Transverse colon (tissue), 4 donors: Measurements from ENCODE around the gene TRIM65. TPM values are rescaled to one million over a fixed set of nuclear protein-coding genes. Genes with fewer than 3 reads are reported as not detected.

Experiments
- DNase-seq: peaks from one replicate; pipeline ENCODE4 v3.0.0-alpha.2; 2019
- H3K27ac ChIP-seq, 4 donors: fragments of 200-600 bp; sonication (generic); 2 replicates each; pipeline ENCODE4 v1.5.1; 2016 to 2018; ENCODE audit warnings: inconsistent platforms in 4 of 4
- H3K27me3 ChIP-seq: fragments of 200-600 bp; sonication (generic); 2 replicates; pipeline ENCODE4 v1.5.1; 2017; ENCODE audit warnings: inconsistent platforms
- H3K36me3 ChIP-seq, 4 donors: fragments of 200-600 bp; sonication (generic); 2 replicates each; pipeline ENCODE4 v1.5.1; 2017 to 2019; ENCODE audit warnings: inconsistent platforms in 4 of 4
- H3K4me1 ChIP-seq, 4 donors: fragments of 200-600 bp; sonication (generic); 2 replicates each; pipeline ENCODE4 v1.5.1; 2017 to 2020; ENCODE audit warnings: inconsistent platforms in 4 of 4
- H3K4me3 ChIP-seq, 4 donors: fragments of 200-600 bp; sonication (generic); 1 replicate in 1 of 4; 2 replicates in 3 of 4; pipeline versions ENCODE4 v1.5.1 to v1.6.1; 2017 to 2019; ENCODE audit warnings: inconsistent platforms in 4 of 4
- H3K9me3 ChIP-seq, 2 donors: fragments of 200-600 bp; sonication (generic); 2 replicates each; pipeline ENCODE4 v1.5.1; 2017 to 2019; ENCODE audit warnings: inconsistent platforms in 2 of 2
- CTCF ChIP-seq, 5 experiments: fragments of 200-600 bp in 3 of 5; fragments of 450-650 bp in 2 of 5; sonication (generic) in 3 of 5; IDR thresholded peaks; 1 replicate in 2 of 5; 2 replicates in 3 of 5; pipeline ENCODE4 v1.5.1; 2016 to 2017; ENCODE audit warnings: antibody characterized with exemption in 5 of 5, inconsistent platforms in 3 of 5, mild to moderate bottlenecking in 2 of 5, moderate library complexity in 1 of 5
- EP300 ChIP-seq: sonication (generic); formaldehyde crosslinking; IDR thresholded peaks from one replicate; pipeline ENCODE4 v1.6.1; 2017; ENCODE audit warnings: antibody characterized with exemption, low read depth
- POLR2A ChIP-seq: fragments of 450-650 bp; IDR thresholded peaks from one replicate; pipeline ENCODE4 v1.6.1; 2016; ENCODE audit warnings: antibody characterized with exemption, mild to moderate bottlenecking, moderate library complexity
- POLR2AphosphoS5 ChIP-seq, 3 donors: sonication (generic); formaldehyde crosslinking; IDR thresholded peaks; one replicate each; pipeline ENCODE4 v1.6.1; 2016; ENCODE audit warnings: antibody characterized with exemption in 3 of 3
- WGBS, 2 donors: methylation state at CpG; one replicate each; pipeline ENCODE4 v1.1.5; 2018; ENCODE audit warnings: low coverage in 1 of 2; 5-methylcytosine and 5-hydroxymethylcytosine counted together
- in situ Hi-C, 4 donors: fragments of 200-750 bp; cut with MboI; loops; one replicate each; pipeline versions ENCODE4 v1.15.0 to v1.15.1; 2017; ENCODE audit warnings: low sequenced_read_pairs in 3 of 4, low pct_ligation_motif_present in 1 of 4, low pct_unique_long_range_greater_than_20kb in 1 of 4
- intact Hi-C: fragments of 100-400 bp; cut with DNase I; formaldehyde crosslinking; loops from one replicate; pipeline ENCODE4 v1.15.1; 2023; ENCODE audit warnings: low total_unique reads
- total RNA-seq, 4 donors: library from RNA; depleted of rRNA; stranded (reverse); fragments of >200 nt; gene quantifications; one replicate each; pipeline ENCODE4 v1.1.0, GENCODE V29; 2016

TRIM65 gene
- total RNA-seq, 4 donors from 2014 or later = 16.8 to 21.7 (median 20.5) TPM

- no peak for DNase-seq
- Histone ChIP-seq H3K4me1 (peaks cover 17 to 30% (median 24%) of the 10 kb centered on the region in 4 donors), H3K27me3 (no peaks in the 10 kb centered on the region), H3K4me3 (no peak overlapping the region), H3K27ac (no peak overlapping the region), H3K36me3 (peaks cover 0 to 28% (median 2%) of the 10 kb centered on the region in 4 donors), H3K9me3 (no peaks in the 10 kb centered on the region)
- TF ChIP-seq CTCF (IDR thresholded peaks at IDR 0.05) (no peak), POLR2AphosphoS5 (IDR thresholded peaks at IDR 0.05) (no peak), POLR2A (no peak), EP300 (no peak)
- in situ Hi-C loops (loop anchor here in 2 of 4 donors (10.0 to 25.0 kb wide), 2 partner anchors 94 to 286 kb away; no protein-coding TSS in a partner anchor), intact Hi-C loops (no loop called here)
- 91 to 100% methylated on average over 1 to 6 of the region's 13 CpGs for WGBS, 2 donors
These were observed 4.2 kb upstream of the TRIM65 start for GRCh38 chr17:75900691-75901533.

- DNase-seq = no peak
- peaks cover 0 to 28% (median 2%) of the 10 kb centered on the region in 4 donors for H3K36me3 ChIP-seq
- no peak overlapping the region for H3K4me3 ChIP-seq
- WGBS, 2 donors = 95 to 100% methylated on average over 2 to 23 of the region's 23 CpGs
- H3K27me3 ChIP-seq = no peaks in the 10 kb centered on the region
- H3K27ac ChIP-seq = no peak overlapping the region
- H3K4me1 ChIP-seq = peaks cover 24 to 32% (median 27%) of the 10 kb centered on the region in 4 donors
- H3K9me3 ChIP-seq = no peaks in the 10 kb centered on the region
- intact Hi-C loops = no loop called here
- TF ChIP-seq POLR2AphosphoS5 (IDR thresholded peaks at IDR 0.05) (no peak), EP300 (no peak), POLR2A (no peak), CTCF (IDR thresholded peaks at IDR 0.05) (no peak)
- in situ Hi-C loops = loop anchor here in 2 of 4 donors (10.0 to 25.0 kb wide), 3 partner anchors 95 to 287 kb away; partner anchors contain the start of gene GALK1 (in 1 of the 2)
These were observed 3.2 kb upstream of the TRIM65 start for GRCh38 chr17:75899767-75900468.

GRCh38 chr17:75899353-75899752 lies 2.6 kb upstream of the TRIM65 start:
- in situ Hi-C loops = loop anchor here in 1 of 4 donors (25.0 kb wide), 1 partner anchor 137 kb away; the partner anchor contains the start of gene GALK1
- no peak overlapping the region for H3K27ac ChIP-seq
- WGBS, 2 donors = 90 to 98% methylated on average over 5 to 13 of the region's 13 CpGs
- H3K36me3 ChIP-seq = peaks cover 0 to 28% (median 2%) of the 10 kb centered on the region in 4 donors
- H3K27me3 ChIP-seq = no peaks in the 10 kb centered on the region
- H3K4me1 ChIP-seq = peaks cover 28 to 36% (median 32%) of the 10 kb centered on the region in 4 donors
- no peak for TF ChIP-seq POLR2A
- intact Hi-C loops = no loop called here
- DNase-seq = no peak
- no peak overlapping the region for H3K4me3 ChIP-seq
- no peaks in the 10 kb centered on the region for H3K9me3 ChIP-seq

- Histone ChIP-seq H3K4me3 (no peak overlapping the region), H3K27me3 (no peaks in the 10 kb centered on the region), H3K9me3 (no peaks in the 10 kb centered on the region), H3K27ac (no peak overlapping the region), H3K36me3 (peaks cover 0 to 28% (median 2%) of the 10 kb centered on the region in 4 donors), H3K4me1 (peaks cover 26 to 33% (median 31%) of the 10 kb centered on the region in 4 donors)
- intact Hi-C loops = no loop called here
- DNase-seq = no peak
- WGBS, 2 donors = 100% methylated on average over 12 of the region's 16 CpGs; no CpG with 5 or more reads in 1 of the 2 donors
- TF ChIP-seq POLR2A (no peak), EP300 (no peak), POLR2AphosphoS5 (IDR thresholded peaks at IDR 0.05) (no peak), CTCF (IDR thresholded peaks at IDR 0.05) (no peak)
- in situ Hi-C loops = loop anchor here in 1 of 4 donors (25.0 kb wide), 1 partner anchor 136 kb away; the partner anchor contains the start of gene GALK1
These were observed 2.0 kb upstream of the TRIM65 start for GRCh38 chr17:75898791-75899190.
